C4-2B (cell line): ENCODE measurements around the gene KDM6B.

ENCODE experiments used
- H3K27ac ChIP-seq: fragments of 450-650 bp; 2 replicates; pipeline ENCODE4 v1.5.1; 2017
- CTCF ChIP-seq: fragments of 450-650 bp; conservative IDR thresholded peaks from 2 replicates; pipeline ENCODE4 v1.5.1; 2017; ENCODE audit warnings: mild to moderate bottlenecking
- ZFX ChIP-seq: fragments of 450-650 bp; IDR thresholded peaks from 2 replicates; pipeline ENCODE4 v1.6.1; 2017

KDM6B gene

GRCh38 chr17:7880076-7880868, 46.3 kb downstream of the KDM6B start:
- TF ChIP-seq ZFX (no peak), CTCF (no peak)
- H3K27ac ChIP-seq, result no peak overlapping the region

GRCh38 chr17:7881276-7882054, 47.4 kb downstream of the KDM6B start:
- TF ChIP-seq CTCF (no peak), ZFX (no peak)
- no peak overlapping the region for H3K27ac ChIP-seq

GRCh38 chr17:7882068-7882467, 48.1 kb downstream of the KDM6B start:
- H3K27ac ChIP-seq, result no peak overlapping the region
- TF ChIP-seq CTCF, result no peak
- TF ChIP-seq ZFX, result no peak

GRCh38 chr17:7882629-7883028, 48.6 kb downstream of the KDM6B start:
- no peak overlapping the region for H3K27ac ChIP-seq
- TF ChIP-seq CTCF (no peak), ZFX (no peak)
